GM20431 (cell line): ENCODE data around the gene GRIN1.

ENCODE experiments used
- in situ Hi-C: fragments of 300-500 bp; cut with MseI, MboI; formaldehyde crosslinking; loops from one replicate; pipeline ENCODE4 v1.15.0; 2020; ENCODE audit warnings: low sequenced_read_pairs; ENCODE audit not compliant: unreplicated experiment

Gene GRIN1

GRCh38 chr9:137205126-137206069, 66.4 kb downstream of the GRIN1 start, which contains the start of the genes NDOR1 and TMEM203:
NDOR1 (plus strand) TSS chr9:137205700; CDS start chr9:137205778, 78 bp downstream.
TMEM203 (minus strand) TSS chr9:137205648; CDS start chr9:137205414, 234 bp downstream.
- in situ Hi-C loops, result no loop called here

GRCh38 chr9:137206602-137207001, 67.6 kb downstream of the GRIN1 start:
- in situ Hi-C loops, result no loop called here

- in situ Hi-C loops, result no loop called here
These were observed 72.6 kb downstream of the GRIN1 start for GRCh38 chr9:137211532-137211931.

DNA sequence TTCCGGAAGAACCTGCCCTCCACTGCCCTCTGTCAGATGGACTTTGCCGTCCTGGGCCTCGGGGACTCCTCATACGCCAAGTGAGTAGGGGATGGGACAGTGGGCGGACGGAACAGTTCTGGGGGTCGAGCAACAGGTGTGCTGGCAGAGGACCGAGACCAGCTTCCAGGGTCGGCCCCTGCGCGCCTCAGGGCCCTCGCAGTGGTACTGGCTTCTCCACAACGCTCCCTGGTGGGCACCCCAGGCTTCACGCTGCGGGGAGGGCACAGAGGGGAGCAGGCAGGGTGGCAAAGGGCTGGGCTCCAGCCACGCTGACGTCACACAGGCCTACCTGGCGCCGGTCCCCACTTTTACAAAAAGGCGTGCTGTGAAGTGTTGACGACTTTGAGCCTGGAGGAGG, 73.6 kb downstream of the GRIN1 start:
- in situ Hi-C loops, result no loop called here

- in situ Hi-C loops, result no loop called here
These were observed 74.5 kb downstream of the GRIN1 start for GRCh38 chr9:137213160-137214060.

GRCh38 chr9:137214620-137215019, 75.7 kb downstream of the GRIN1 start:
- in situ Hi-C loops, result no loop called here

- in situ Hi-C loops, result no loop called here
These were observed 76.4 kb downstream of the GRIN1 start for GRCh38 chr9:137215196-137215986.

DNA sequence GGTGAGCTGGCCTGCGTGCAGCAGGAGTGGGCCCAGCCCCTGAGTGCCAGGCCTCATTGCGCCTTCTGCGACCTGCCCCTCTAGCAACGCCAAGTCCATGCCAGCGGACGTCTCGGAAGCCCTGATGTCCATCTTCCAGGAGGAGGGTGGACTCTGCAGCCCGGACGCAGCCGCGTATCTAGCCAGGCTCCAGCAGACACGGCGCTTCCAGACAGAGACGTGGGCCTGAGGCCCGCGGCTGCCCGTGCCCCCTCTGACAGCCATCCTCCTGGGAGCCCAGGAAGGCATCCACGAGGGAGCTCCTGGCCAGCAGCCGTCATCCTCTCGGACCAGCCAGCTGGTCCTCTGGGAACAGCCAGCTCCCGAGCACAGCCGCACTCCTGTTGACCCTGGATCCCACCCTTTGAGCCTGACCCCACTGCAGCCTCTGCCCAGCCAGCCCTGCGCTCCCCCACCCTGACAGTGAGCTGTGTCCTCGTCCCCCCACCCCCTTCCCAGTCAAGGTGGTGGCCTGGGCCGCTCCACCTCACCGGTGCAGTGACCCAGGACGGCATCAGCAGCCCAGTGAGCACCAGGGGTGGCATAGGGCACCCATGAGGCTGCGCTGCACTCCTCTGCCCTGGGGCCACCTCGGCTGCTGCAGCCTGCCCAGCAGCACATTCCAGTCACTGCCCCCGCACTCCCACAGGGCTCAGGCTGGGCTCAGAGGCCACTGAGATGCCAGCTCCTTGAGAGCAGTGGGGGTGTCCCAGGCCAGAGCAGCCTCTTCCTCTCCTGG, 77.4 kb downstream of the GRIN1 start:
- in situ Hi-C loops, result no loop called here

DNA sequence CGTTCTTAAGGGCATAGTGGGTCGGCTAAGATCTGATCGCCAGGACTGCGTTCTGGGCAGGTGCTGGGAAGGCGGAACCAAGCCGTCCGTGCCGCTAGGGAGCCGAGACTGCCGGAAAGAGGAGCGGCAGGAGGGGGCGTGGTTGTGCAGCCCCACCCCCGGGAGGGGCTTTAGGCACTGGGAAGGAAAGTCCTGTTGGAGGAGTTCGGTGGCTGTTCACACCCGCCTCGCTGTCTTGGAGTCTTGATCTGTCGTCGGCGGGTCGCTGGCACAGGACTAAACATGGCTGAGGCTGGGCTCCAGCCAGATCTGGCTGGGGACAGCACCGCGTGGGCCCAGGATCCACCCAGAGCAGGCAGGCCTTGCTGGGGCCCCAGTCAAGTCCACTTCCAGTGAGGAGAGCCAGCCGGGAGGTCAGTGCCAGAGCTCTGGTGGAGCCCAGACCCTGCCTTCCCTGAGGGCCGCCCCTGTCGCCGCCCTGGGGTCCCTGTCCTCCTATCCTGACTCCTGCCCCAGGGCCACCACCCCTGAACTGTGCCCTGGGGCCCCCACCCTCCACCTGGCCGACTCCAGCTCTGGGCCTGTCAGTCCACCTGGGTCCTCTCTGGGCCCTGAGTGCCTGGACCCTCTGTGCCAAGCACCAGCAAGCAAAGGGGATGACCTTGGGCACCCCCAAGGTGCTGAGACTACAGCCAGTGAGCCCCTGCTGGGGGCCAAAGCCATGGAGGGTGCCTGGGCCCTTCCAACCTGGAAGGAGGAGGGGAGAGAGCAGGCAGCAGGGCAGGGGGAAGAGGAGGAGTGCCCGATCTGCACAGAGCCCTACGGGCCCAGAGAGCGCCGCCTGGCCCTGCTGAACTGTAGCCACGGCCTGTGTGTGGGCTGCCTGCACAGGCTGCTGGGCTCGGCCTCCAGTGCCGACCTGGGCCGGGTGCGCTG, 78.6 kb downstream of the GRIN1 start:
- in situ Hi-C loops, result no loop called here

GRCh38 chr9:137218212-137218753, 79.3 kb downstream of the GRIN1 start:
- in situ Hi-C loops, result no loop called here
